Activated naive CD4-positive, alpha-beta T cell treated with anti-CD3 and anti-CD28 coated beads, Interleukin-2, amount 10 ng/mL, durations not matched to agents 7 days and 5 days (primary cell): Measurements from ENCODE around the gene GPC6.

Experiments used
- CTCF ChIA-PET: fragments of 350-600 bp; sonication (Branson Sonifier 250); formaldehyde crosslinking; loops from one replicate; lab custom pipeline; 2021; ENCODE audit warnings: antibody characterized with exemption; lab: Charles Lee
- DNase-seq: peaks from one replicate; pipeline ENCODE4 v3.0.0-alpha.2; 2020
- H3K27ac Mint-ChIP-seq: one replicate; pipeline ENCODE4 v1.8.0; 2021; ENCODE audit warnings: mild to moderate bottlenecking, moderate library complexity, mixed read lengths
- H3K27me3 Mint-ChIP-seq: one replicate; pipeline ENCODE4 v1.8.0; 2021; ENCODE audit warnings: mild to moderate bottlenecking, mixed read lengths
- H3K36me3 Mint-ChIP-seq: one replicate; pipeline ENCODE4 v1.8.0; 2021; ENCODE audit warnings: mixed read lengths
- H3K4me1 Mint-ChIP-seq: one replicate; pipeline ENCODE4 v1.8.0; 2021; ENCODE audit warnings: mixed read lengths
- H3K4me3 Mint-ChIP-seq: one replicate; pipeline ENCODE4 v1.8.0; 2021; ENCODE audit warnings: mild to moderate bottlenecking, moderate library complexity, mixed read lengths
- H3K9me3 Mint-ChIP-seq: one replicate; pipeline ENCODE4 v1.8.0; 2021; ENCODE audit warnings: mixed read lengths

Gene GPC6

DNA sequence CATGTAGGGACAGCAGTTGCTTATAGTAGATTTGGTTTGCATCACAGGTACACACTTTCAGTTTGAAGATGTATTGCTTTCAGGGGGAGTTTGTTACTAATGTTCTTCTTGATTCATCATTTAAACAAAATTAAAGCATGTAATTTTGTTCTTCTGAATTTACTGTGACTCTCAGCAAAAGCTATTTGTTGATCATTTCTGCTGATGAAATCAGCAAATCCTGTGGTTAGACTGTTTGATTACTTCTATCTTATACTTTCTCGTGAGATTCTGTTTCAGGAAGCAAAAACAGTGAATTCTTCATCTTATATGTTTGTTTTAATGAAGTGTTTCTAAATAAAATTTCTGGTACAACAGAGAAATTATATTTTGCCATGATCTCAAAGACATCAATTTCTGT lies 497.6 kb downstream of the GPC6 start:
- Mint-ChIP-seq H3K4me3 (no peak overlapping the region), H3K9me3 (no peaks in the 10 kb centered on the region), H3K27me3 (no peaks in the 10 kb centered on the region), H3K36me3 (no peaks in the 10 kb centered on the region), H3K27ac (no peak overlapping the region), H3K4me1 (no peaks in the 10 kb centered on the region)
- CTCF ChIA-PET, result no interaction called here
- no peak for DNase-seq

DNA sequence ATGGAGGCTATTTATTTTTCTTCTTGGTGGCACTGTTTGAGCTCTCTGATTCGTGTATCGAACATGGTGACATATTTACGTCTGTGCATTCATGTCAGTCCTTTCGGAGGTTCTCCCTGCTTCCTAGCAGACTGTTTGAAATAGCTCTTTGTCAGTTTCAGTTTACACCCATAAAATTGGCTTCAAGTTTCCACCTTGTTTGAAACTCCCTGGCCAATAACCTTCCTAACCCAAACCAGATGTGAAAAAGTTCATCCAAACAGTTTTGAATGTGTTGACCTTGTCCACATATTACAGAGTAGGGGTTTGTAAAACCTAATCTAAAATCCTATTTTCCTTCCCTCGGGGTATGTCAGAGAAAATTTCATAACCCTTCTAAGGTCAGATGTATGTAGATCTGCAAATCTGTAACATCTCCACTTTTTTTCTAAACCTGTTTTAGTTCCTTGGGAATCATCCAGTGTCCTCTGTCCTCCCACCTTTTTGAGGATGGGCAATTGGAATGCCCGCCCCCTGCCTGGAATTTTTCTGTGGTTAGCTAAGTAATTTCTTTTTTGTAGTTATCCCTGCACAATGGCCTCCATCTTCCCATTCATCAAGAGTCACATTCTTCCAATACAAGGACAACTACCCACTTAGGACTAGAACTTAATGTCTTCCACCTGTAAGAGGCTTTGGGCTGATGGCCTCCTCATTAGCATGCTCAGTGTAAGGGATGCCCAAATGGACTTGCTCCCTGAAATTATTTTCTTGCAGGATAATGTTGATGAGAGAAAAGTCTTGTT lies 499.8 kb downstream of the GPC6 start:
- H3K9me3 Mint-ChIP-seq, result no peaks in the 10 kb centered on the region
- CTCF ChIA-PET, result no interaction called here
- H3K27ac Mint-ChIP-seq, result no peak overlapping the region
- no peaks in the 10 kb centered on the region for H3K27me3 Mint-ChIP-seq
- no peaks in the 10 kb centered on the region for H3K4me1 Mint-ChIP-seq
- no peak for DNase-seq
- no peak overlapping the region for H3K4me3 Mint-ChIP-seq
- H3K36me3 Mint-ChIP-seq, result no peaks in the 10 kb centered on the region

DNA sequence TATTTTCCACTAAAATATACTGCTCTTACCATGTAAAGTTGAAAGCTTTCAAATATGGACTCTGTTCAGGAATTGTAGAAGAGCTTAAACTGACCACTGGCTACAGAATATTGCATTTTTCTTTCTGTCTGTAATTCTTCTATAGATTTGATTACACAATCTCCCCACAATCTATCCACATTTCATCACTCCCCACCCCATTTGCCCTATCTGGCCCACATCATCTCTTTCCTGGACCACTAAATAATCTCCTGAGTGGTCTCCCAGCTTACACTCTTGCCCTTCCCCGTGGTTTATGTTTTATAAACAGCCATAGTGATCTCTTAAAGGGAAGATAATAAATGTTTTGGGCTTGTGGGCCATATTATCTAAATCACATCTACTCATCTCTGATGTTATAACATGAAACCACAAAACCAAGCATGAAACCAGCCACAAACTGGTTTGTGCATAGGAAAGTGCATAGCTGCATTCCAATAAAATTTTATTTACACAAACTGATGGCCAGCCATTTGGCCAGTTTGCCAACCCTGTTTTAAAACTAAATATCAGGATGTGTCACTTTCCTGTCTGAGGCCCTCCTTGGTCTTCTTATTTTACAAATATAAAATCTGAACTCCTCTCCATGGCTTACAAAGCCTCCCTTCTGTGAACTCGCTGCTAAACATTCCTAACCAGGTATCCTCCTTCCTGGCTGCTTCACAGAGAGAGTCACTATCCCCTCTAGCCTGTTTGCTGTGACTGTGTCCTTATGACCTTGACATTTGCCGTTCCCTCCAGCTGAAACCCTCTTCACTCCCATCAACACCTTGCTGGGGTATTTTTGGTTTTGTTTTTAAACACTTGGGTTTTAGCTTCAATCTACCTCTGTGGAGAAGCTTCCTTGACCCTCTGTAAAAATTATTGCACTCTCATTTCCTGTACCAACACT lies 500.9 kb downstream of the GPC6 start:
- no peak overlapping the region for H3K27ac Mint-ChIP-seq
- no peaks in the 10 kb centered on the region for H3K27me3 Mint-ChIP-seq
- no peak overlapping the region for H3K4me3 Mint-ChIP-seq
- H3K9me3 Mint-ChIP-seq, result no peaks in the 10 kb centered on the region
- DNase-seq, result no peak
- H3K4me1 Mint-ChIP-seq, result no peaks in the 10 kb centered on the region
- H3K36me3 Mint-ChIP-seq, result no peaks in the 10 kb centered on the region
- CTCF ChIA-PET, result no interaction called here

DNA sequence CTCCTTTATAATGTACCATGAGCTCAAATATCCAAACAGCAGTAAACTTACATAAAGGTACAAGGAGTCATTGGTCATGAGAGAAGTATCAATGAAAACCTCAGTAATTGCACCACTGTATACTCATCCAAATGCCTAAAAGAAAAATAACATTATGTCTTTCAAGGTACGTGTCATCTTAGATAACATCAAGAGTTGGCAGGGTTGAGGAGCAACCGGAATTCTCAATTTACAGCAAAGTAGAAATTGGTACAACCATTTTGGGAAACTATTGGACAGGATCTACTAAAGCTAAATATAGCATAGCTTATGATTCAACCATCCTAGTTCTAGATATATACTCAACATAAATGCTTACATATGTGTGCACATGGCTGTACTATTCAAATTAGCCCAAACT lies 502.8 kb downstream of the GPC6 start:
- CTCF ChIA-PET, result no interaction called here
- no peak overlapping the region for H3K4me3 Mint-ChIP-seq
- H3K36me3 Mint-ChIP-seq, result no peaks in the 10 kb centered on the region
- no peaks in the 10 kb centered on the region for H3K4me1 Mint-ChIP-seq
- H3K27ac Mint-ChIP-seq, result no peak overlapping the region
- no peak for DNase-seq
- no peaks in the 10 kb centered on the region for H3K9me3 Mint-ChIP-seq
- H3K27me3 Mint-ChIP-seq, result no peaks in the 10 kb centered on the region

DNA sequence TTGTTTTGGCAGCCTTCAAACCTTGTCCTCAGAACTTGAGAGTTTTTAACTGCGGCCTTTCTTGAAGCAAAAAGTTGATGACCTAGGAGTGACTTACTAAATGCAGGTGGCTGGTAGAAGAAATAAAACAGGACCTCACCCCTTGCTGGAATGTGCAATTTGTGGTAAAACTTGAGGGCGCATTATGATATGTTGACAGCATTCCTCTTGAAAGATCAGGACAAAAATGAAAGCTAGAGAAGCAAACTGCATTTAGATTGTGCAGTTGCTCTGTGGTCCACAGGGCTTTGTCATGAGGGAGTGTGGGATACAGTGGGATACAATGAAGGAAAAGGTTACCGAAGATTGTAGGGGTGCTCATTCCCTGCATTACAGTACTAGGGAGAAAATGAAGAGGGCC lies 504.2 kb downstream of the GPC6 start:
- DNase-seq, result no peak
- Mint-ChIP-seq H3K36me3 (no peaks in the 10 kb centered on the region), H3K4me1 (no peaks in the 10 kb centered on the region), H3K27ac (no peak overlapping the region), H3K27me3 (no peaks in the 10 kb centered on the region), H3K4me3 (no peak overlapping the region), H3K9me3 (no peaks in the 10 kb centered on the region)
- CTCF ChIA-PET, result no interaction called here

DNA sequence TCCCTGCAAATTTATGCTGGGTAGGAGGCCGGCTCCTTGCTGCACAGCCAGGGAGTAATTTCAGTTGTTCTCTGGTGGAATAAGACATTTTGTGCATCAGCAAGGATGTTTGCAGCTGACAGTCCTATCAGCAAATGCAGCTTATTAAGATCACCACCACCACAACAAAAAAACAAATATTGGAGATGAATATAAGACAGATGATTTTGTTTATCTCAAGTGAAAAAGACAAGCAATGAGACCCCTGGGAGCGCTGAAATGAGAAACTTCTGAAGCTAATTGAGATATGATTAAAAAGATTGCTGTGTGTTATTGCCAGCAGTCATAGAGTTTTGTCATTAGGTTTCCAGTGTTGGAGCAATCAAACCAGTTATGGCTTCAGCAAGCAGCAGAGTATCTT lies 505.6 kb downstream of the GPC6 start:
- no peaks in the 10 kb centered on the region for H3K27me3 Mint-ChIP-seq
- H3K4me1 Mint-ChIP-seq, result no peaks in the 10 kb centered on the region
- H3K27ac Mint-ChIP-seq, result no peak overlapping the region
- no peak for DNase-seq
- CTCF ChIA-PET, result interaction anchor here (0.7 kb wide), 1 partner anchor 145 kb away, joined by 3 read pairs; no protein-coding TSS in a partner anchor
- H3K9me3 Mint-ChIP-seq, result no peaks in the 10 kb centered on the region
- H3K36me3 Mint-ChIP-seq, result no peaks in the 10 kb centered on the region
- H3K4me3 Mint-ChIP-seq, result no peak overlapping the region

DNA sequence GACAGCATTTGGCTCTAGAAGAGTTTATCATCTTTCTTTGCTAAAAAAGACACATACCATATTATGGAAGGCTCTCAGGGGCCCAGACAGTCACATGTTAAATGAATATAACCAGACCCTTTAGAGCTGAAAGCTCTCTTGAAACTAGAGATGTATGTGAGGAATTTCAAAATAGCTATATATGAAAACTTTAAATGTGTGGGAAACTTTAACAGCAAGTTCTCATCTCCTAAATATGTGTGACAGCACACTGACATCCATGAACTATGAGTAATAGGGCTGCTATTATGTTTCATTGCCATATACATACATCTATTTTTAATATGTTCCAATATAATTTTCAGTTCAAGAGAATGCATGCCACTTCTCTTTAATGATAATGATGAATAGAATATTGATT lies 509.5 kb downstream of the GPC6 start:
- Mint-ChIP-seq H3K36me3 (no peaks in the 10 kb centered on the region), H3K27ac (no peak overlapping the region), H3K4me3 (no peak overlapping the region), H3K4me1 (no peaks in the 10 kb centered on the region), H3K9me3 (no peaks in the 10 kb centered on the region), H3K27me3 (no peaks in the 10 kb centered on the region)
- CTCF ChIA-PET, result no interaction called here
- no peak for DNase-seq

DNA sequence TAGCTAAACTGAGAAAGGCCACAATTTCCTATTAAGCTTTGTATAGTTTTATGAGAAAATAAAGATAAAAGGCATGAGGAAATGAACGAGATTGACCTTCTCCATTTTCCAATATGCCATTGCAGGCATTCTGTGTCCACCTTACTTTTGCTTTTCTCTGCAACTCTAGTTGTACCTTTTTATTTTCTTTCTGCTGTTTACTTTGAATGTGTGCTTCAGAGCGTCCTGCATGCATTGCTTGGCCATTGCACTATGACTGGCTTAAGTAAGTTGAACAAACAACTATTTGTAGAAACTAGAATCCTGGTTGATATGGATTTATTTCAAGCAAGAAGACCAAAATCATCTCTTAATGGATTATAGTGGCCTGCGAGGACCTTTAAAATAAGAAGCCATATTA lies 510.3 kb downstream of the GPC6 start:
- CTCF ChIA-PET, result no interaction called here
- Mint-ChIP-seq H3K27ac (no peak overlapping the region), H3K9me3 (no peaks in the 10 kb centered on the region), H3K4me3 (no peak overlapping the region), H3K27me3 (no peaks in the 10 kb centered on the region), H3K36me3 (no peaks in the 10 kb centered on the region), H3K4me1 (no peaks in the 10 kb centered on the region)
- DNase-seq, result no peak

DNA sequence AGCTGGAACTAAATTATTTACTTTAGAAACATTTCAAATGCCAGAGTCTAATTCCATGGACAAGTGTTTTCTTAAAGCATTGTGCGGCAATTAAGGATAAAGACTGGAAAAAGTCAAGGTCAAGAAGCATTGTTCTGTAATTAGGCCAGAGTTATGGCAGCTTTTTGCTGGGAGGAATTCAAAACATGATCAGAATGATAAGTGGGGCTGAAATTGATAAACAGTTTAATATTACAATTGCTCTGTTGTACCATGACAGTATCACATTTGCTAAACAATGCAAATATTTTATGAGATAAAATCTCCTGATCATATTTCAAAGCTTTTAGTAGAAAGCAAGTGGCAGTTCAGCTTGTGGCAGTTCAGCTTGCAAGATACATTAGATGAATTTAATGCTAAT lies 513.7 kb downstream of the GPC6 start:
- DNase-seq, result no peak
- CTCF ChIA-PET, result no interaction called here
- no peaks in the 10 kb centered on the region for H3K9me3 Mint-ChIP-seq
- H3K4me1 Mint-ChIP-seq, result no peaks in the 10 kb centered on the region
- no peaks in the 10 kb centered on the region for H3K36me3 Mint-ChIP-seq
- no peak overlapping the region for H3K4me3 Mint-ChIP-seq
- H3K27me3 Mint-ChIP-seq, result no peaks in the 10 kb centered on the region
- no peak overlapping the region for H3K27ac Mint-ChIP-seq

DNA sequence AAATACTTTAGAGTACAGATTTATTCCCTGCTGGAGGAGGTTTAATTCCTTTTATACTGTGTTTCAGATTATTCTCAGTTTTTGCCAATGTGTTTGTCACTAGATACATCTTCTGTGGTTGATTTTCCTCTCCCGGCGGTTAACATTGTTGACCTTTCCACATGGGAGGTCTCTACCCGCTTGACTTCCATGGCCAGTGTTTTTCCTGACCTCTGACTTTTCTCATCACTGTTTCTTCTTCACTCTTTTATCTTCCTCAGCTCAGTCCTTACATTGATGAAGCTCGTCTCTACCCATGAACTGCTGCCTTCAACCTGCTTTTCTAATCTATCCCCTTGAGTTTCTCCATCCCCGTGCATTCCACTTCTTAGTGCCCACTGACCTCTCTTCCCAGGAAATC lies 517.4 kb downstream of the GPC6 start:
- H3K4me3 Mint-ChIP-seq, result no peak overlapping the region
- CTCF ChIA-PET, result no interaction called here
- H3K9me3 Mint-ChIP-seq, result no peaks in the 10 kb centered on the region
- no peak for DNase-seq
- no peak overlapping the region for H3K27ac Mint-ChIP-seq
- no peaks in the 10 kb centered on the region for H3K36me3 Mint-ChIP-seq
- H3K27me3 Mint-ChIP-seq, result no peaks in the 10 kb centered on the region
- no peaks in the 10 kb centered on the region for H3K4me1 Mint-ChIP-seq

DNA sequence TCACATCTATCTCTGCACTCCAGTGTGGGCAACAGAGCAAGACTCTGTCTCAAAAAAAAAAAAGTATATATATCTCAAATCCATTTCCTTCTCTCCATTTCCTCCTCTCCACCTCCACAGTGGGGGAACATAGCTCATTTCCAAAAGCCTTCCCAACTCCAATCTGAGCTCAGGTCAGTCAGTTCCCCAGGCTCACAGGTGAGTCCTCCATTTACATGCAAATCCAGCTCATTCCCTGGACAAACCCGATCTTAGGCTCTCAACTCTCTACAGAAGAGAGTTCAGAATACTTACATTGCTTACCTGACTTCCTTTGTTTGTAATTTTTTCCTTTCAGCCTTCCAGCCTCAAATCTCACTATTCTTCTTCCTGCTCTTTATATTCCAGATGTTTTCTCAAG lies 518.3 kb downstream of the GPC6 start:
- Mint-ChIP-seq H3K27me3 (no peaks in the 10 kb centered on the region), H3K27ac (no peak overlapping the region), H3K36me3 (no peaks in the 10 kb centered on the region), H3K9me3 (no peaks in the 10 kb centered on the region), H3K4me3 (no peak overlapping the region), H3K4me1 (no peaks in the 10 kb centered on the region)
- no peak for DNase-seq
- CTCF ChIA-PET, result no interaction called here

DNA sequence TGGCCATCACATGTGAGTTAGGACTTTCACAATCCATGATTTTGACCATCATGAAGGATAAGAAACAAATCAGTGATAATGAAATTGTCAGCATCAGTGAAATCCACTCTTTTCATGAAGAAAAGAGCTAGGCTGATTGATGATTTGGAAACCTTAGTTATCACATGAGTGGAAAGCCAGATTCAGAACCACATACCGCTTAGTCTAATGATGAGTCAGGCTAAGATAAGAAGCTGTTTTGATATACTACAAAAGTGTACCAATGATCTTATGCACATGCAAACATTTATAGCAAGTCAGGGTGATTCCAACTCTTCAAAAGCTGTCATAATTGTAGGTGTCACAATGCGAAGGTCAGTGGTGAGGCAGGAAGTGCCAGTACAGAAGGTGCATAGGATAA lies 519.3 kb downstream of the GPC6 start:
- no peaks in the 10 kb centered on the region for H3K9me3 Mint-ChIP-seq
- CTCF ChIA-PET, result no interaction called here
- H3K4me3 Mint-ChIP-seq, result no peak overlapping the region

DNA sequence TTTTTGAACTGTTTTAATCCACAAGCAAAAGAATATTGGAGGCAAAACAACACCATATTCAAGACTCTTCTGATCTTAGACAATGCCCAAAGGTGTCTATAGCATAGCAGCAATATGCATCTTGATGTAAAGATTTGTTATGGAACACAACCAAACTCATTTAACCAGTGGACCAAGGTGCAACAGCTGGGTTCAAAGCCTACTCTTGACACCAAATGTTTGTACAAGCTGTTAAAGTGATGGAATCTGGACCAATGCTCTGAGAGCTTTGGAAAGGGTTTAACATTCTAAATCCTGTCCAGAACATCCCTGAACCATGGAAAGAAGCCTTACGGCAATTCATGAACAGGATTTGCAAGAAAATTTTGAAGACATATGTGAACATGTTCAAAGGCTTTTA lies 520.0 kb downstream of the GPC6 start:
- no peaks in the 10 kb centered on the region for H3K36me3 Mint-ChIP-seq
- no peaks in the 10 kb centered on the region for H3K4me1 Mint-ChIP-seq
- CTCF ChIA-PET, result no interaction called here
- H3K27me3 Mint-ChIP-seq, result no peaks in the 10 kb centered on the region
- H3K27ac Mint-ChIP-seq, result no peak overlapping the region
- no peak overlapping the region for H3K4me3 Mint-ChIP-seq
- no peak for DNase-seq
- no peaks in the 10 kb centered on the region for H3K9me3 Mint-ChIP-seq

More for the DNA sequence above, 519.3 kb downstream of the GPC6 start:
- no peaks in the 10 kb centered on the region for H3K36me3 Mint-ChIP-seq
- no peaks in the 10 kb centered on the region for H3K27me3 Mint-ChIP-seq
- H3K4me1 Mint-ChIP-seq, result no peaks in the 10 kb centered on the region
- H3K27ac Mint-ChIP-seq, result no peak overlapping the region
- DNase-seq, result no peak

DNA sequence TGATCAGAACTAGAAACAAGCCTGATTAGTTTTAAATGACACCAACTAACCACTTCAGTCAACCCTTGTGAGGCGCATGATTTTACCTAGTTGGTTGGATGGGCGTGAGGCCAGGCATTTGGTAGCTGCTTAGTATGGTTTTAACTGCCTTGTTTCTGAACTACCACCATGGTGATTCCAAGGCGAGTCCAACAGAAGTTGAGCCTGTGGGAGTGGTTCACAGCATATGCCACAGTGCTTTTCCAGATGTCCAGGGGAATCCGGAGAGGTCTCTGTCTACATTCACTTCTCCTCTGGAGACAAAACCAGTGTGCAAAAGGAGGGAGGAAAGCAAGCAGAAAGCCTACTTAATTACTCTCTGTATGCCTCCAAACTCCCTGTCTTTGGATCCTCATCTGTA lies 524.1 kb downstream of the GPC6 start:
- H3K4me1 Mint-ChIP-seq, result no peaks in the 10 kb centered on the region
- H3K4me3 Mint-ChIP-seq, result no peak overlapping the region
- H3K36me3 Mint-ChIP-seq, result no peaks in the 10 kb centered on the region
- no peak for DNase-seq
- CTCF ChIA-PET, result no interaction called here
- no peak overlapping the region for H3K27ac Mint-ChIP-seq
- H3K9me3 Mint-ChIP-seq, result peaks cover 2% of the 10 kb centered on the region
- H3K27me3 Mint-ChIP-seq, result no peaks in the 10 kb centered on the region

DNA sequence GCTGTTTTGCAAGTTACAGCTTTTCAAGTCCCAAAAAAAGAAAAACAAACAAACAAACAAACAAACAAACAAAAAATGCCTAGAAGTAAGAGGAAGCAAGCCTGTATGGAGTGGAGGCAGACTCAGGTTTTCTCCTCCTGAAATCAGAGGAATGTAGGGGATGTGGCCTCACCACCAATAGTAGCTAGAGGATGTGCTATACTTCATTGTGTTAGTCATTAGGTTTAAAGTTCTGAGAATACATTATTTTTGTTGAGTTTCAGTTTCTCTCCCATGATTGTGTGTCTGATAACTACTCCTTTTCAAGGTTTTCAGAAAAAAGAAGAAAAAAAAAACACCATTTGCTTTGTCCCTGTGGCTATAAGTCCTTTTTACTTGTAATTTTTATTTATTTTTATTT lies 524.5 kb downstream of the GPC6 start:
- Mint-ChIP-seq H3K27me3 (no peaks in the 10 kb centered on the region), H3K27ac (no peak overlapping the region), H3K4me3 (no peak overlapping the region), H3K9me3 (peaks cover 2% of the 10 kb centered on the region), H3K4me1 (no peaks in the 10 kb centered on the region), H3K36me3 (no peaks in the 10 kb centered on the region)
- DNase-seq, result no peak
- CTCF ChIA-PET, result no interaction called here
